HS-27A (cell line): ENCODE measurements around the gene ZNF296.
"Not testable (repeated sequence)": the region's sequence is repeated elsewhere in the genome, so short reads cannot be mapped to it uniquely, and the experiment has no call there.

Experiments used
- DNase-seq: peaks from one replicate; pipeline ENCODE4 v3.0.0-alpha.2; 2012; ENCODE audit warnings: low read depth, missing footprints

The ZNF296 gene

GRCh38 chr19:45076029-45076850 lies at the start of gene ZNF296:
TSS of gene ZNF296 (minus strand) at chr19:45076478. CDS start at chr19:45076373, 105 bp downstream.
- DNase-seq, result no peak

GRCh38 chr19:45125360-45125759 lies 49.1 kb upstream of the ZNF296 start:
- no peak for DNase-seq

- DNase-seq, result no peak
Measured at GRCh38 chr19:45124021-45124420, 47.7 kb upstream of the ZNF296 start.

GRCh38 chr19:45123440-45123850 lies 47.2 kb upstream of the ZNF296 start:
- DNase-seq, result no peak

GRCh38 chr19:45122832-45123231 lies 46.6 kb upstream of the ZNF296 start:
- DNase-seq, result no peak

GRCh38 chr19:45121827-45122345 lies 45.6 kb upstream of the ZNF296 start:
- no peak for DNase-seq

- no peak for DNase-seq
Measured at GRCh38 chr19:45119582-45119981, 43.3 kb upstream of the ZNF296 start.

- DNase-seq, result not testable (repeated sequence)
Measured at GRCh38 chr19:45118591-45119355, 42.5 kb upstream of the ZNF296 start.

- DNase-seq, result no peak
Measured at GRCh38 chr19:45118106-45118505, 41.8 kb upstream of the ZNF296 start.

GRCh38 chr19:45117671-45118070 lies 41.4 kb upstream of the ZNF296 start:
- DNase-seq, result no peak

- DNase-seq, result no peak
Measured at GRCh38 chr19:45117167-45117594, 40.9 kb upstream of the ZNF296 start.

- DNase-seq, result no peak
Measured at GRCh38 chr19:45115809-45116615, 39.7 kb upstream of the ZNF296 start.

- no peak for DNase-seq
Measured at GRCh38 chr19:45114116-45114515, 37.8 kb upstream of the ZNF296 start.

- no peak for DNase-seq
Measured at GRCh38 chr19:45113628-45114027, 37.4 kb upstream of the ZNF296 start.

GRCh38 chr19:45112111-45112827 lies 36.0 kb upstream of the ZNF296 start:
- DNase-seq, result no peak

- DNase-seq, result no peak
Measured at GRCh38 chr19:45110851-45111266, 34.6 kb upstream of the ZNF296 start.

- no peak for DNase-seq
Measured at GRCh38 chr19:45107621-45108150, 31.4 kb upstream of the ZNF296 start.

GRCh38 chr19:45106363-45106762 lies 30.1 kb upstream of the ZNF296 start:
- not testable (repeated sequence) for DNase-seq

- DNase-seq, result no peak
Measured at GRCh38 chr19:45104658-45105349, 28.5 kb upstream of the ZNF296 start.

GRCh38 chr19:45103508-45104319 lies 27.4 kb upstream of the ZNF296 start:
- DNase-seq, result no peak
